IMR-90 (cell line): ENCODE measurements around the gene KCNK7. TPM values are rescaled to one million over a fixed set of nuclear protein-coding genes. Genes with fewer than 3 reads are reported as not detected.
A peak's percentile ranks its signal among the peaks of the same experiment; 100 is the strongest.

ENCODE experiments used
- ATAC-seq: fragments of 200-7000 bp; cut with Tn5 transposase; 2 replicates; pipeline ENCODE4 v1.9.1; 2020; ENCODE audit warnings: low read depth, mild to moderate bottlenecking, moderate library complexity
- BruUV-seq: library from RNA; stranded (reverse); fragments of 400-500 nt; replicated peaks from 2 replicates; lab custom pipeline; 2021; lab: Mats Ljungman, UMichigan
- CTCF ChIA-PET: fragments of 300-600 bp; formaldehyde crosslinking; extraction: SDS; loops from one replicate; lab custom pipeline; 2021; ENCODE audit warnings: antibody characterized with exemption; lab: Yijun Ruan, JAX
- POLR2A ChIA-PET: fragments of 300-600 bp; sonication (Branson Sonifier 250); formaldehyde crosslinking; loops from one replicate; lab custom pipeline; 2022; ENCODE audit warnings: antibody characterized with exemption; ENCODE audit not compliant: unreplicated experiment; lab: Charles Lee
- DNase-seq: peaks from one replicate; pipeline ENCODE4 v3.0.0; 2013
- H2AFZ ChIP-seq: replicated peaks from 2 replicates; pipeline ENCODE3; 2013; ENCODE audit warnings: low read length, mild to moderate bottlenecking; ENCODE audit not compliant: poor library complexity
- H2AK5ac ChIP-seq: 2 replicates; pipeline ENCODE4 v1.6.1; 2013; ENCODE audit warnings: low read depth, low read length, inconsistent platforms
- H2AK9ac ChIP-seq: replicated peaks from 2 replicates; pipeline ENCODE3; 2013; ENCODE audit warnings: mild to moderate bottlenecking, low read depth, low read length, moderate library complexity; ENCODE audit not compliant: poor library complexity
- H2BK120ac ChIP-seq: 2 replicates; pipeline ENCODE4 v1.6.1; 2013; ENCODE audit warnings: low read depth, low read length, inconsistent platforms
- H2BK15ac ChIP-seq: 3 replicates; pipeline ENCODE4 v1.6.1; 2013; ENCODE audit warnings: low read depth, low read length, inconsistent platforms
- H2BK20ac ChIP-seq: 2 replicates; pipeline ENCODE4 v1.6.1; 2013; ENCODE audit warnings: low read depth, mild to moderate bottlenecking, inconsistent platforms, low read length, moderate library complexity
- H2BK5ac ChIP-seq: 2 replicates; pipeline ENCODE4 v1.6.1; 2013; ENCODE audit warnings: mild to moderate bottlenecking, low read depth, low read length, inconsistent platforms; ENCODE audit not compliant: poor library complexity, severe bottlenecking
- H3K14ac ChIP-seq: replicated peaks from 2 replicates; pipeline ENCODE4 v1.6.1; 2013; ENCODE audit warnings: low read depth, low read length, inconsistent platforms
- H3K18ac ChIP-seq: 2 replicates; pipeline ENCODE4 v1.6.1; 2013; ENCODE audit warnings: low read depth, low read length, control low read depth
- H3K23ac ChIP-seq: 2 replicates; pipeline ENCODE4 v1.6.1; 2013; ENCODE audit warnings: low read depth, low read length, inconsistent platforms
- H3K27ac ChIP-seq: 2 replicates; pipeline ENCODE4 v1.5.1; 2013; ENCODE audit warnings: mild to moderate bottlenecking, control low read depth, low read length; ENCODE audit not compliant: insufficient read depth
- H3K27me3 ChIP-seq: 2 replicates; pipeline ENCODE4 v1.6.1; 2013; ENCODE audit warnings: low read length; ENCODE audit not compliant: control insufficient read depth, insufficient read depth
- H3K36me3 ChIP-seq: 2 replicates; pipeline ENCODE4 v1.6.1; 2013; ENCODE audit warnings: low read length, mixed read lengths; ENCODE audit not compliant: control insufficient read depth, insufficient read depth
- H3K4ac ChIP-seq: 2 replicates; pipeline ENCODE4 v1.6.1; 2013; ENCODE audit warnings: low read depth, low read length, inconsistent platforms
- H3K4me1 ChIP-seq: 2 replicates; pipeline ENCODE4 v1.6.1; 2013; ENCODE audit warnings: low read length, mixed read lengths; ENCODE audit not compliant: control insufficient read depth, insufficient read depth
- H3K4me2 ChIP-seq: 2 replicates; pipeline ENCODE4 v1.6.1; 2013; ENCODE audit warnings: low read depth, mild to moderate bottlenecking, control low read depth, low read length, moderate library complexity
- H3K4me3 ChIP-seq: 2 replicates; pipeline ENCODE4 v1.5.1; 2013; ENCODE audit warnings: low read depth, mild to moderate bottlenecking, control low read depth, low read length, moderate library complexity; ENCODE audit not compliant: insufficient read depth
- H3K56ac ChIP-seq: 2 replicates; pipeline ENCODE4 v1.6.1; 2013; ENCODE audit warnings: low read length, inconsistent platforms; ENCODE audit not compliant: insufficient read depth; ENCODE audit errors: extremely low read depth
- H3K79me1 ChIP-seq, 2 experiments: 2 replicates each; pipeline ENCODE4 v1.6.1; 2013; ENCODE audit warnings: low read length in 2 of 2, inconsistent platforms in 1 of 2, low read depth in 1 of 2
- H3K9ac ChIP-seq: 2 replicates; pipeline ENCODE4 v1.6.1; 2013; ENCODE audit warnings: low read depth, low read length, control low read depth
- H3K9me1 ChIP-seq: 2 replicates; pipeline ENCODE4 v1.6.1; 2013; ENCODE audit warnings: low read length, inconsistent platforms; ENCODE audit not compliant: insufficient read depth
- H3K9me3 ChIP-seq: 2 replicates; pipeline ENCODE4 v1.6.1; 2013; ENCODE audit warnings: low read length; ENCODE audit not compliant: control insufficient read depth, insufficient read depth
- H4K20me1 ChIP-seq: 2 replicates; pipeline ENCODE4 v1.6.1; 2013; ENCODE audit warnings: low read length, inconsistent platforms; ENCODE audit not compliant: insufficient read depth
- H4K5ac ChIP-seq: 2 replicates; pipeline ENCODE4 v1.6.1; 2013; ENCODE audit warnings: mild to moderate bottlenecking, low read depth, low read length, control low read depth
- H4K8ac ChIP-seq, 2 experiments: 2 replicates each; pipeline ENCODE4 v1.6.1; 2013; ENCODE audit warnings: low read depth in 2 of 2, low read length in 2 of 2, control low read depth in 1 of 2, inconsistent platforms in 1 of 2
- H4K91ac ChIP-seq: 2 replicates; pipeline ENCODE4 v1.6.1; 2013; ENCODE audit warnings: low read depth, low read length, inconsistent platforms; ENCODE audit not compliant: insufficient read depth
- BHLHE40 ChIP-seq: fragments of 150-350 bp; IDR thresholded peaks from 2 replicates; pipeline ENCODE4 v1.6.1; 2016; ENCODE audit warnings: mild to moderate bottlenecking, low read depth, low read length
- CEBPB ChIP-seq: IDR thresholded peaks from 2 replicates; pipeline ENCODE4 v1.6.1; 2012; ENCODE audit warnings: low read depth, low read length, improper control_type of control experiment
- CHD1 ChIP-seq: IDR thresholded peaks from 2 replicates; pipeline ENCODE4 v1.6.1; 2012; ENCODE audit warnings: low read depth, low read length, improper control_type of control experiment
- FOS ChIP-seq: fragments of 150-350 bp; IDR thresholded peaks from 2 replicates; pipeline ENCODE4 v1.6.1; 2016; ENCODE audit warnings: low read depth, low read length
- MAZ ChIP-seq: IDR thresholded peaks from 2 replicates; pipeline ENCODE4 v1.6.1; 2012; ENCODE audit warnings: low read depth, mild to moderate bottlenecking, low read length, improper control_type of control experiment, moderate library complexity, borderline replicate concordance
- MXI1 ChIP-seq: IDR thresholded peaks from 2 replicates; pipeline ENCODE4 v1.6.1; 2012; ENCODE audit warnings: low read depth, mild to moderate bottlenecking, low read length, moderate library complexity, borderline replicate concordance
- POLR2A ChIP-seq: IDR thresholded peaks from 2 replicates; pipeline ENCODE4 v1.6.1; 2012; ENCODE audit warnings: mild to moderate bottlenecking, low read depth, low read length
- RAD21 ChIP-seq: IDR thresholded peaks from 2 replicates; pipeline ENCODE4 v1.6.1; 2012; ENCODE audit warnings: low read length, improper control_type of control experiment
- RCOR1 ChIP-seq: IDR thresholded peaks from 2 replicates; pipeline ENCODE4 v1.6.1; 2012; ENCODE audit warnings: mild to moderate bottlenecking, low read length, improper control_type of control experiment; ENCODE audit not compliant: insufficient replicate concordance
- SMC3 ChIP-seq: fragments of 150-350 bp; IDR thresholded peaks from 2 replicates; pipeline ENCODE4 v1.6.1; 2016; ENCODE audit warnings: low read depth, mild to moderate bottlenecking, antibody characterized with exemption, low read length, moderate library complexity
- WGBS, 2 experiments: methylation state at CpG; one replicate each; pipeline versions ENCODE4 v1.1.5 to v1.1.7; 2013; ENCODE audit warnings: missing lambda C conversion rate in 2 of 2; ENCODE audit not compliant: insufficient read length in 1 of 2; ENCODE audit errors: extremely low coverage in 2 of 2; 5-methylcytosine and 5-hydroxymethylcytosine counted together
- dilution Hi-C: fragments of 300-500 bp; cut with HindIII; formaldehyde crosslinking; loops from one replicate; pipeline ENCODE4 v1.14.3; 2018; ENCODE audit warnings: low sequenced_read_pairs; ENCODE audit not compliant: unreplicated experiment
- in situ Hi-C: fragments of 300-500 bp; cut with MboI; formaldehyde crosslinking; loops from 3 replicates; pipeline ENCODE4 v1.14.3; 2019; ENCODE audit warnings: low sequenced_read_pairs, inconsistent platforms, mixed read lengths
- intact Hi-C: fragments of 100-400 bp; cut with micrococcal nuclease; formaldehyde crosslinking; loops from 2 replicates; pipeline ENCODE4 v1.10.0; 2022
- polyA plus RNA-seq, 3 experiments: library from polyadenylated mRNA; depleted of rRNA; stranded (reverse); fragments of >200 nt; gene quantifications; 2 replicates each; pipeline ENCODE4 v1.2.3, GENCODE V29; 2012; ENCODE audit warnings: low replicate concordance in 1 of 3
- total RNA-seq: library from RNA; depleted of rRNA; stranded (reverse); fragments of >200 nt; gene quantifications from 2 replicates; pipeline ENCODE4 v1.2.3, GENCODE V29; 2012
- TF ChIP-seq, protein P1 (sequence below): fragments of 150-350 bp; IDR thresholded peaks from 2 replicates; pipeline ENCODE4 v1.6.1; 2016; ENCODE audit warnings: low read depth, mild to moderate bottlenecking, low read length, moderate library complexity, borderline replicate concordance

Gene KCNK7
- total and polyA plus RNA-seq, 2 of the 4 experiments (the other 2 are of a cell fraction), result 0.09 TPM; not detected in 1

DNA sequence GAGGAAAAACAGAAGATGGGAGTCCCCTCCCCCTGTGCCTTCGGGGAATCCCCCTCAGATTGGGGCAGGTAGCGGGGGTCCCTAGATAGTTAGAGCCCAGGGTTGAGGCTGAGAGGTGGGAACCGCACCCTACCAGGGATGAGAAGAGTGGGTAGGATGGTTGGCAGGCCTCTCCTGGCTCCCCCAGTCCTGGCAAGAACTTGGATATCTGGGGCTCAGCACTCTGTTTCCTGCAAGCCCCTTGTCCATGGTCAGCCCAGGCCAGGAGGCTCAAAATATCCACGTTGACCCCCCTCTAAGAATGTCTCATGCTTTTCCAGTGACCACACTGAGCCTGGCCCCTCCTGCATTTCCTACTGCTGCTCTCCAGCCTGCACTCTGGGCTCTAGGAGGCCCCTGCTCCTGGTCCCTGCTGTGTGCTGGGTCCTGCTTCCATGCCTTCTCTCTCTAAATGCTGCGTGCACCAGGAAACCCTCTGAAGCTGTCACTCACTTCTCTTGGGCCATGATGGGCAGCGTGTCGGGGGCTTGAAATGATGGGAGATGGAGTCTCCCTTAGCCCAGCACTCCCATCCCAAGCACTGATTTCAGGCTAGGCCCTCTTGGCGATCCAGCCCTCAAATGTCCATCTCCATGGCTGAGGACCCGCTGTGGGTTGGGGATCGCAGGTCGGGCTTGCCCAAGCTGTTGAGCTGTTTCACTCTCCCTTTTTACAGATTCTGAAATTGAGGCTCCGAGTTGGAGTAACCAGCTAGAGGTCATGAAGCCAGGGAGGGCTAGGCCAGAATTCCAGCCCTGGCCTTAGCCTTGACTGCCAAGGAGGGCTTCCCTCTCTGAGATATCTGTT is 16.4 kb upstream of the KCNK7 start (continued):
- no peak for TF ChIP-seq CHD1
- no peak for TF ChIP-seq MAZ

DNA sequence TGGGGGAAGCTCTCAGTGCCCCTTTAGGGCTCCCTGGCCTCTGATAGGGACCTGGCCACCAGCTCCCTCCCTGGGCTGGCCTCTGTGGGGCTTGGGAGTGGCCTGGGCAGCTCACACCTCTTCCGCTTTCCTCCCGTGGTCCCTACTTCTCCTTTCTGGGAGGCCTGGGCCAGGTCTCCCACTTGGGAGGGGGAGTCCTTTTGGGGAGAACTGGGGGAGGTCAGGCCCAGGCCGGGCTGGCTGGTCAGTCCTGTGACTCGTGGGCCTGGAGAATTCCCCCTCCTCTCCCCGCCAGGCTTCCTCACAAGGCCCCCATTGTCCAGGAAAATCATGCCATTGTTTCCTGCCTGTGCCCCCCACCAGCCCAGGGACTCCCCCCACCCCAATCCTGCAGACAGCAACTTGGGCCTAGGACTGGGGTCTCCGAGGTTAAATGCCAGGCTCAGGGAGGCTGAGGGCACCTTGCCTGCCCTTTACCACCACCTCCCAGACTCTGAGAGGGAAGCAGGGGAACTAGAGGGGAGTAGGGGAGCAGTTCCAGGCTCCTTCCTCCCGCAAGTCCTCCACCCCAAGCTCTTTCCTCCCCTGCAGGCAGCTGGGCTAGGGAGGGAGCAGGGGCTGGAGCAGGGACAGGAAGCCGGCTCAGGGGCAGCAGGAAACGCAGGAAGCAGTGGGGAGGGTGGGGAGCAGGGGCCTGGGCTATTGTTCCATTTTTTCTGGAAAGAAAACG is 15.6 kb upstream of the KCNK7 start:
- peak overlapping the region in 1 of 2 experiments; percentile 30; a peak in 1 of 4 replicates for H4K8ac ChIP-seq
- peaks cover 21% of the 10 kb centered on the region for H3K4me1 ChIP-seq
- no peak overlapping the region for H4K5ac ChIP-seq
- WGBS, 2 experiments, result no CpG with 5 or more reads among the region's 10 CpGs
- peaks cover 36% of the 10 kb centered on the region for H4K20me1 ChIP-seq
- peak overlapping the region; percentile 19; the same call in 1 of the 2 replicates for H3K4me2 ChIP-seq
- H3K79me1 ChIP-seq, result peaks cover 13 to 73% of the 10 kb centered on the region in 2 experiments
- H3K56ac ChIP-seq, result no peak overlapping the region
- no peak overlapping the region for H3K23ac ChIP-seq
- no peaks in the 10 kb centered on the region for H3K27me3 ChIP-seq
- no peak overlapping the region for H2BK15ac ChIP-seq
- H3K36me3 ChIP-seq, result peaks cover 14% of the 10 kb centered on the region
- no peak overlapping the region for H2AFZ ChIP-seq
- H3K27ac ChIP-seq, result no peak overlapping the region
- H3K9me3 ChIP-seq, result no peaks in the 10 kb centered on the region
- ChIA-PET POLR2A (no interaction called here), CTCF (no interaction called here)
- no peak overlapping the region for H2BK20ac ChIP-seq
- H3K9ac ChIP-seq, result peak overlapping the region; percentile 9; the same call in 1 of the 2 replicates
- intact Hi-C loops (no loop called here), dilution Hi-C loops (no loop called here), in situ Hi-C loops (no loop called here)
- no peak overlapping the region; the same call in 1 of the 2 replicates for H3K4ac ChIP-seq
- no peak for DNase-seq
- no peak overlapping the region for H2BK5ac ChIP-seq
- H3K9me1 ChIP-seq, result 0 out of 2 replicates have a peak, but pooled peaks cover 14% of the 10 kb centered on the region
- no peak overlapping the region for H3K18ac ChIP-seq
- no peak overlapping the region for H2AK5ac ChIP-seq
- H2AK9ac ChIP-seq, result peak overlapping the region; percentile 83
- no peak overlapping the region; the same call in 1 of the 2 replicates for H3K14ac ChIP-seq
- H4K91ac ChIP-seq, result no peak overlapping the region; the same call in 1 of the 2 replicates
- ATAC-seq, result no peak
- BruUV-seq, result no TSS peak
- H3K4me3 ChIP-seq, result no peak overlapping the region
- TF ChIP-seq RAD21, result no peak
- TF ChIP-seq MAZ, result no peak
- TF ChIP-seq SMC3, result no peak
- no peak for TF ChIP-seq FOS
- TF ChIP-seq RCOR1, result no peak
- TF ChIP-seq CEBPB, result no peak
- TF ChIP-seq MXI1, result no peak
- TF ChIP-seq POLR2A, result no peak
- TF ChIP-seq, protein P1, sequence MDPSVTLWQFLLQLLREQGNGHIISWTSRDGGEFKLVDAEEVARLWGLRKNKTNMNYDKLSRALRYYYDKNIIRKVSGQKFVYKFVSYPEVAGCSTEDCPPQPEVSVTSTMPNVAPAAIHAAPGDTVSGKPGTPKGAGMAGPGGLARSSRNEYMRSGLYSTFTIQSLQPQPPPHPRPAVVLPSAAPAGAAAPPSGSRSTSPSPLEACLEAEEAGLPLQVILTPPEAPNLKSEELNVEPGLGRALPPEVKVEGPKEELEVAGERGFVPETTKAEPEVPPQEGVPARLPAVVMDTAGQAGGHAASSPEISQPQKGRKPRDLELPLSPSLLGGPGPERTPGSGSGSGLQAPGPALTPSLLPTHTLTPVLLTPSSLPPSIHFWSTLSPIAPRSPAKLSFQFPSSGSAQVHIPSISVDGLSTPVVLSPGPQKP, result no peak
- no peak for TF ChIP-seq BHLHE40
- no peak overlapping the region for H2BK120ac ChIP-seq
